ENCODE data around the gene JAK1.

DNA sequence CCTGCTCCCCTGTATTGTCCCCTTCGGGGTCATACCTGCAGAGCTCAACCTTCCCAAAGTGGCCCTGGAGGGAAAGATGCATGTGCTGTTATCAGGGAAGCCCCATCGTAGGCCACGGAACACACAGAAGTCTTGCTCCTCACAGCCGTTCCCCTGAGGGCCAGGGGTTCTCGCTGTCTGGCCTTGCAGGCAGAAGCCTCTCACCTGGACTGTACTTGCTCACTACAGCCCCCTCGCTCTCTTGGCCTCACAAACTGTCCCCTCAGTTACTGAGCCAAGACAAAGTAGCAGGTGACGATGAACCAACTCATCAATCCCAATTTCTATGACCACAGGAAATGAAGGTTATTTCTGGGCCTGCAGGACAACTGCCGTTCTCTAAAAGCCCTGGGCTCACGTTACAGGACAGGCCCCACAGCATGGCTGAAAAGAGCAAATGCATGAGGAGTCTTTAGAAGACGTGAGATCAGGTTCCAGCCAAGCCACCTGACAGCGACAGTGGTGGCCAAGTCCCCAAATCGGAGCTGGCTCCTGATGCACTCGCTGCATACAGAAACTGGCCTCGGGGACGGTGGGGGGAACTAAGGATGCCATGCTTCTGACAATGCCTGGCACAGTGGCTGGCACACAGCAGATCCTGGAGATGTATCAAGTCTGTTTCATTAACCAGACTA is 126.5 kb downstream of the JAK1 start:
- TF ChIP-seq, protein P1, sequence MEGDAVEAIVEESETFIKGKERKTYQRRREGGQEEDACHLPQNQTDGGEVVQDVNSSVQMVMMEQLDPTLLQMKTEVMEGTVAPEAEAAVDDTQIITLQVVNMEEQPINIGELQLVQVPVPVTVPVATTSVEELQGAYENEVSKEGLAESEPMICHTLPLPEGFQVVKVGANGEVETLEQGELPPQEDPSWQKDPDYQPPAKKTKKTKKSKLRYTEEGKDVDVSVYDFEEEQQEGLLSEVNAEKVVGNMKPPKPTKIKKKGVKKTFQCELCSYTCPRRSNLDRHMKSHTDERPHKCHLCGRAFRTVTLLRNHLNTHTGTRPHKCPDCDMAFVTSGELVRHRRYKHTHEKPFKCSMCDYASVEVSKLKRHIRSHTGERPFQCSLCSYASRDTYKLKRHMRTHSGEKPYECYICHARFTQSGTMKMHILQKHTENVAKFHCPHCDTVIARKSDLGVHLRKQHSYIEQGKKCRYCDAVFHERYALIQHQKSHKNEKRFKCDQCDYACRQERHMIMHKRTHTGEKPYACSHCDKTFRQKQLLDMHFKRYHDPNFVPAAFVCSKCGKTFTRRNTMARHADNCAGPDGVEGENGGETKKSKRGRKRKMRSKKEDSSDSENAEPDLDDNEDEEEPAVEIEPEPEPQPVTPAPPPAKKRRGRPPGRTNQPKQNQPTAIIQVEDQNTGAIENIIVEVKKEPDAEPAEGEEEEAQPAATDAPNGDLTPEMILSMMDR (IDR thresholded peaks at IDR 0.05): no peak
- TF ChIP-seq EP300 (IDR thresholded peaks at IDR 0.05): no peak
